GM21717 (cell line): ENCODE measurements around the gene WFDC12.

ENCODE experiments used
- ATAC-seq: cut with Tn5 transposase; IDR thresholded peaks from one replicate; pipeline ENCODE4 v1.9.1; 2021; ENCODE audit warnings: mild to moderate bottlenecking, moderate library complexity; ENCODE audit not compliant: unreplicated experiment

Gene WFDC12

GRCh38 chr20:45115829-45116228, 8.4 kb downstream of the WFDC12 start:
- no peak for ATAC-seq

GRCh38 chr20:45115386-45115774, 8.9 kb downstream of the WFDC12 start:
- no peak for ATAC-seq

- ATAC-seq: no peak
Observed at GRCh38 chr20:45114465-45115385, 9.5 kb downstream of the WFDC12 start, which contains the start of gene WFDC5. WFDC5 (minus strand) TSS chr20:45115174; CDS start chr20:45115083, 91 bp downstream.

- no peak for ATAC-seq
Observed at GRCh38 chr20:45113865-45114264, 10.4 kb downstream of the WFDC12 start.

GRCh38 chr20:45112754-45113153, 11.5 kb downstream of the WFDC12 start:
- no peak for ATAC-seq

- ATAC-seq: no peak
Observed at GRCh38 chr20:45111799-45112471, 12.3 kb downstream of the WFDC12 start.

GRCh38 chr20:45111285-45111684, 13.0 kb downstream of the WFDC12 start:
- no peak for ATAC-seq

GRCh38 chr20:45110301-45110700, 14.0 kb downstream of the WFDC12 start:
- ATAC-seq: no peak

GRCh38 chr20:45109634-45110033, 14.6 kb downstream of the WFDC12 start:
- no peak for ATAC-seq

GRCh38 chr20:45105317-45105716, 18.9 kb downstream of the WFDC12 start:
- ATAC-seq: no peak

- no peak for ATAC-seq
Observed at GRCh38 chr20:45104786-45105185, 19.5 kb downstream of the WFDC12 start.

- no peak for ATAC-seq
Observed at GRCh38 chr20:45103072-45103471, 21.2 kb downstream of the WFDC12 start.

GRCh38 chr20:45101333-45101850, 22.9 kb downstream of the WFDC12 start:
- no peak for ATAC-seq

- ATAC-seq: no peak
Observed at GRCh38 chr20:45100563-45101245, 23.6 kb downstream of the WFDC12 start, which contains the start of gene KCNS1. KCNS1 (minus strand) TSS chr20:45101127; CDS start chr20:45099236, 1,891 bp downstream.

GRCh38 chr20:45098103-45098773, 26.0 kb downstream of the WFDC12 start:
- ATAC-seq: no peak

GRCh38 chr20:45097485-45098102, 26.7 kb downstream of the WFDC12 start:
- no peak for ATAC-seq

GRCh38 chr20:45096781-45097180, 27.5 kb downstream of the WFDC12 start:
- no peak for ATAC-seq

GRCh38 chr20:45095805-45096238, 28.4 kb downstream of the WFDC12 start:
- no peak for ATAC-seq

- no peak for ATAC-seq
Observed at GRCh38 chr20:45094864-45095574, 29.2 kb downstream of the WFDC12 start.
